ENCODE data around the gene SMIM13.

The SMIM13 gene

GRCh38 chr6:11093626-11094410 is at the start of gene SMIM13:
Gene SMIM13 (plus strand): TSS chr6:11093834. CDS start chr6:11094314, 480 bp downstream.
- DNase-seq, result peak in 1 of 2 experiments; percentile 93

GRCh38 chr6:11043961-11044711 is 49.5 kb upstream of the SMIM13 start, which contains the start of gene ELOVL2:
Gene ELOVL2 (minus strand): TSS chr6:11044305. CDS start chr6:11044230, 75 bp downstream.
- peak; percentile 19 to 36 for DNase-seq

- DNase-seq, result no peak
These were observed 48.9 kb upstream of the SMIM13 start for GRCh38 chr6:11044712-11045167.

GRCh38 chr6:11050731-11051130 is 42.9 kb upstream of the SMIM13 start:
- no peak for DNase-seq

- no peak for DNase-seq
These were observed 40.3 kb upstream of the SMIM13 start for GRCh38 chr6:11053307-11053706.

- no peak for DNase-seq
These were observed 38.9 kb upstream of the SMIM13 start for GRCh38 chr6:11054722-11055121.

GRCh38 chr6:11055127-11055627 is 38.5 kb upstream of the SMIM13 start:
- DNase-seq, result no peak

- no peak for DNase-seq
These were observed 36.8 kb upstream of the SMIM13 start for GRCh38 chr6:11056871-11057270.

- no peak for DNase-seq
These were observed 35.2 kb upstream of the SMIM13 start for GRCh38 chr6:11058406-11058805.

- no peak for DNase-seq
These were observed 31.6 kb upstream of the SMIM13 start for GRCh38 chr6:11062083-11062482.

- no peak for DNase-seq
These were observed 30.9 kb upstream of the SMIM13 start for GRCh38 chr6:11062715-11063114.

- DNase-seq, result no peak
These were observed 28.8 kb upstream of the SMIM13 start for GRCh38 chr6:11064836-11065235.

GRCh38 chr6:11065436-11066202 is 28.0 kb upstream of the SMIM13 start:
- DNase-seq, result no peak

- DNase-seq, result no peak
These were observed 26.9 kb upstream of the SMIM13 start for GRCh38 chr6:11066505-11067347.

- DNase-seq, result no peak
These were observed 26.3 kb upstream of the SMIM13 start for GRCh38 chr6:11067348-11067747.

GRCh38 chr6:11069760-11070159 is 23.9 kb upstream of the SMIM13 start:
- DNase-seq, result no peak

GRCh38 chr6:11072101-11072500 is 21.5 kb upstream of the SMIM13 start:
- no peak for DNase-seq

- no peak for DNase-seq
These were observed 17.1 kb upstream of the SMIM13 start for GRCh38 chr6:11076540-11076939.

- no peak for DNase-seq
These were observed 15.4 kb upstream of the SMIM13 start for GRCh38 chr6:11078266-11078665.

GRCh38 chr6:11080296-11080695 is 13.3 kb upstream of the SMIM13 start:
- DNase-seq, result no peak

- DNase-seq, result no peak
These were observed 10.1 kb upstream of the SMIM13 start for GRCh38 chr6:11083491-11083890.

- no peak for DNase-seq
These were observed 9.7 kb upstream of the SMIM13 start for GRCh38 chr6:11083956-11084355.
